MCF 10A (cell line): Measurements from ENCODE around the gene FNDC7. TPM values are rescaled to one million over a fixed set of nuclear protein-coding genes. Genes with fewer than 3 reads are reported as not detected.
"Not testable (repeated sequence)": the region's sequence is repeated elsewhere in the genome, so short reads cannot be mapped to it uniquely, and the experiment has no call there.

Source experiments
- BruUV-seq: library from RNA; stranded (reverse); fragments of 400-500 nt; replicated peaks from 2 replicates; lab custom pipeline; 2021; lab: Mats Ljungman, UMichigan
- CTCF ChIA-PET: fragments of 300-600 bp; sonication (Branson Sonifier 250); formaldehyde crosslinking; extraction: SDS; loops from one replicate; lab custom pipeline; 2021; ENCODE audit warnings: antibody characterized with exemption, inconsistent platforms; lab: Yijun Ruan, JAX
- POLR2A ChIA-PET: fragments of 300-600, 350-650 bp; sonication (Branson Sonifier 250); formaldehyde crosslinking; extraction: SDS; loops from one replicate; lab custom pipeline; 2020; ENCODE audit warnings: antibody characterized with exemption, inconsistent platforms; lab: Yijun Ruan, JAX
- DNase-seq: peaks from one replicate; pipeline ENCODE4 v3.0.0-alpha.2; 2018; ENCODE audit not compliant: unreplicated experiment
- H3K27ac Mint-ChIP-seq: one replicate; pipeline ENCODE4 v1.8.0; 2022; ENCODE audit warnings: mild to moderate bottlenecking, low read depth, mixed read lengths; ENCODE audit not compliant: unreplicated experiment
- H3K27me3 Mint-ChIP-seq: one replicate; pipeline ENCODE4 v1.8.0; 2022; ENCODE audit warnings: mixed read lengths; ENCODE audit not compliant: insufficient read depth, unreplicated experiment
- H3K36me3 Mint-ChIP-seq: one replicate; pipeline ENCODE4 v1.8.0; 2022; ENCODE audit warnings: mild to moderate bottlenecking, moderate library complexity, mixed read lengths; ENCODE audit not compliant: insufficient read depth, unreplicated experiment
- H3K4me1 Mint-ChIP-seq: one replicate; pipeline ENCODE4 v1.8.0; 2022; ENCODE audit warnings: mixed read lengths; ENCODE audit not compliant: insufficient read depth, unreplicated experiment
- H3K4me3 Mint-ChIP-seq: one replicate; pipeline ENCODE4 v1.8.0; 2022; ENCODE audit warnings: mild to moderate bottlenecking, moderate library complexity, mixed read lengths; ENCODE audit not compliant: unreplicated experiment
- H3K9me3 Mint-ChIP-seq: one replicate; pipeline ENCODE4 v1.8.0; 2022; ENCODE audit warnings: mixed read lengths; ENCODE audit not compliant: unreplicated experiment
- intact Hi-C: fragments of 100-400 bp; cut with micrococcal nuclease; formaldehyde crosslinking; loops from 2 replicates; pipeline ENCODE4 v1.14.1; 2022
- total RNA-seq: library from RNA; stranded (reverse); gene quantifications from 2 replicates; pipeline ENCODE4 v1.2.3, GENCODE V29; 2022
- TF ChIP-seq, protein P1 (sequence below): fragments of 200-600 bp; IDR thresholded peaks from one replicate; pipeline ENCODE4 v1.8.0; 2022; ENCODE audit warnings: antibody characterized with exemption, mild to moderate bottlenecking; ENCODE audit not compliant: unreplicated experiment

Gene FNDC7
- total RNA-seq, 1 experiment from 2014 or later = not detected

DNA sequence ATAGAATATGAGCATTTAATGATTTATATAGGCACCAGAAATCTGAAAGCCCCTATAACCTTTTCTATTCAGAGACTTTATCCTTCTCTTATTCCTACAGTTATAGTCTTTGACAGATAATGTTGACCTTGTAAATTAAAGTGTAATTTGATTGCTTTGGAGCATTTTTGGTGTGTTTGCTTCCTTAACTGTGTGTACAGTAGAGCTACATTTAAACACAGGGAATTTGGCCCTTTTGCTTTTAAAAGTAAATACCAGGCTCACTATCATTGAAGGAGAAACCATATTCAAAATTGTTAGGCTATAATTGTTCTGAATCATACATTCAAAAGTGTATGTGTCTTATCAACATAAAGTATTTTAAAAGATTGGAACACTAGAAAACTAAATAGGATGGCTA lies 66.7 kb downstream of the FNDC7 start:
- BruUV-seq = no TSS peak
- CTCF ChIA-PET = interaction anchor here (1.0 kb wide), 1 partner anchor 119 kb away, joined by 4 read pairs; no protein-coding TSS in a partner anchor
- no peak overlapping the region for H3K27ac Mint-ChIP-seq
- H3K4me1 Mint-ChIP-seq = peaks cover 7% of the 10 kb centered on the region
- POLR2A ChIA-PET = interaction anchor here (0.9 kb wide), 1 partner anchor 31 kb away, joined by 5 read pairs; no protein-coding TSS in a partner anchor
- H3K36me3 Mint-ChIP-seq = peaks cover 76% of the 10 kb centered on the region
- H3K27me3 Mint-ChIP-seq = no peaks in the 10 kb centered on the region
- intact Hi-C loops = no loop called here
- no peak overlapping the region for H3K4me3 Mint-ChIP-seq
- TF ChIP-seq, protein P1, sequence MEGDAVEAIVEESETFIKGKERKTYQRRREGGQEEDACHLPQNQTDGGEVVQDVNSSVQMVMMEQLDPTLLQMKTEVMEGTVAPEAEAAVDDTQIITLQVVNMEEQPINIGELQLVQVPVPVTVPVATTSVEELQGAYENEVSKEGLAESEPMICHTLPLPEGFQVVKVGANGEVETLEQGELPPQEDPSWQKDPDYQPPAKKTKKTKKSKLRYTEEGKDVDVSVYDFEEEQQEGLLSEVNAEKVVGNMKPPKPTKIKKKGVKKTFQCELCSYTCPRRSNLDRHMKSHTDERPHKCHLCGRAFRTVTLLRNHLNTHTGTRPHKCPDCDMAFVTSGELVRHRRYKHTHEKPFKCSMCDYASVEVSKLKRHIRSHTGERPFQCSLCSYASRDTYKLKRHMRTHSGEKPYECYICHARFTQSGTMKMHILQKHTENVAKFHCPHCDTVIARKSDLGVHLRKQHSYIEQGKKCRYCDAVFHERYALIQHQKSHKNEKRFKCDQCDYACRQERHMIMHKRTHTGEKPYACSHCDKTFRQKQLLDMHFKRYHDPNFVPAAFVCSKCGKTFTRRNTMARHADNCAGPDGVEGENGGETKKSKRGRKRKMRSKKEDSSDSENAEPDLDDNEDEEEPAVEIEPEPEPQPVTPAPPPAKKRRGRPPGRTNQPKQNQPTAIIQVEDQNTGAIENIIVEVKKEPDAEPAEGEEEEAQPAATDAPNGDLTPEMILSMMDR = no peak
- DNase-seq = no peak
- no peaks in the 10 kb centered on the region for H3K9me3 Mint-ChIP-seq

- CTCF ChIA-PET = no interaction called here
- TF ChIP-seq, protein P1 = no peak
- Mint-ChIP-seq H3K4me1 (peaks cover 7% of the 10 kb centered on the region), H3K27ac (no peak overlapping the region), H3K4me3 (no peak overlapping the region), H3K9me3 (peaks cover 4% of the 10 kb centered on the region), H3K27me3 (no peaks in the 10 kb centered on the region), H3K36me3 (peaks cover 76% of the 10 kb centered on the region)
- intact Hi-C loops = no loop called here
- POLR2A ChIA-PET = interaction anchor here (1.1 kb wide), 1 partner anchor 27 kb away, joined by 5 read pairs; no protein-coding TSS in a partner anchor
- DNase-seq = no peak
- no TSS peak for BruUV-seq
These were observed 68.3 kb downstream of the FNDC7 start for GRCh38 chr1:108780937-108781574.

- H3K4me1 Mint-ChIP-seq, DNase-seq, H3K9me3 Mint-ChIP-seq, BruUV-seq, CTCF ChIA-PET, H3K4me3 Mint-ChIP-seq, intact Hi-C loops, H3K27ac Mint-ChIP-seq, H3K27me3 Mint-ChIP-seq: not testable (repeated sequence)
- H3K36me3 Mint-ChIP-seq = peaks cover 76% of the 10 kb centered on the region
- POLR2A ChIA-PET = interaction anchor here (1.1 kb wide), 1 partner anchor 27 kb away, joined by 5 read pairs; no protein-coding TSS in a partner anchor
These were observed 68.9 kb downstream of the FNDC7 start for GRCh38 chr1:108781575-108781944.

DNA sequence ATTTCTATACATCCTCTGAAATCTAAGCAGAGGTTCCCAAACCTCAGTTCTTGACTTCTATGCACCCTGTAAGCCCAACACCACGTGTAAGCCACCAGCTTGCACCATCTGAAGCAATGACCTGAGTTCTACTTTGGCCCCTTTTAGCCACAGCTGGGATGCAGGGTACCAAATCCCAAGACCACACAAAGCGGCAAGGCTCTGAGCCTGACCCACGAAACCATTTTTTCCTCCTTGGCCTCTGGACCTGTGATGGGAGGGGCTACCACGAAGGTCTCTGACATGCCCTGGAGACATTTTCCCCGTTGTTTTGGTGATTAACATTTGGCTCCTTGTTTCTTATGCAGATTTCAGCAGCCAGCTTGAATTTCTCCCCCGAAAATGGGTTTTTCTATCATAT lies 72.6 kb downstream of the FNDC7 start:
- H3K9me3 Mint-ChIP-seq = peaks cover 7% of the 10 kb centered on the region
- DNase-seq = no peak
- H3K27ac Mint-ChIP-seq = no peak overlapping the region
- no peak overlapping the region for H3K4me3 Mint-ChIP-seq
- ChIA-PET CTCF (interaction anchor here (0.5 kb wide), 1 partner anchor 37 kb away, joined by 3 read pairs; no protein-coding TSS in a partner anchor), POLR2A (no interaction called here)
- peaks cover 86% of the 10 kb centered on the region for H3K36me3 Mint-ChIP-seq
- BruUV-seq = no TSS peak
- no peaks in the 10 kb centered on the region for H3K27me3 Mint-ChIP-seq
- intact Hi-C loops = no loop called here
- TF ChIP-seq, protein P1 = no peak
- H3K4me1 Mint-ChIP-seq = no peaks in the 10 kb centered on the region
